ENCODE data around the gene ATP7A.

ATP7A gene

GRCh38 chrX:77969538-77969937 lies 59.0 kb downstream of the ATP7A start, which contains the start of gene PGAM4:
Gene PGAM4 (minus strand): TSS chrX:77969638. CDS start chrX:77969638, 0 bp downstream.
- DNase-seq (ENCODE audit: low spot score) = no peak
- TF ChIP-seq CTCF (IDR thresholded peaks at IDR 0.05; ENCODE audit: extremely low read depth, insufficient read depth, missing control alignments) = no peak
- in situ Hi-C loops (cut with MboI; ENCODE audit: low pct_unique_long_range_greater_than_20kb, low sequenced_read_pairs, unreplicated experiment) = no loop called here

GRCh38 chrX:77975755-77976154 lies 65.3 kb downstream of the ATP7A start:
- in situ Hi-C loops (cut with MboI; ENCODE audit: low pct_unique_long_range_greater_than_20kb, low sequenced_read_pairs, unreplicated experiment) = no loop called here
- no peak for TF ChIP-seq CTCF (IDR thresholded peaks at IDR 0.05; ENCODE audit: extremely low read depth, insufficient read depth, missing control alignments)
- no peak for DNase-seq (ENCODE audit: low spot score)

GRCh38 chrX:77977095-77977494 lies 66.6 kb downstream of the ATP7A start:
- in situ Hi-C loops (cut with MboI; ENCODE audit: low pct_unique_long_range_greater_than_20kb, low sequenced_read_pairs, unreplicated experiment) = no loop called here
- TF ChIP-seq CTCF (IDR thresholded peaks at IDR 0.05; ENCODE audit: extremely low read depth, insufficient read depth, missing control alignments) = no peak
- DNase-seq (ENCODE audit: low spot score) = no peak

GRCh38 chrX:77977518-77977917 lies 67.0 kb downstream of the ATP7A start:
- no peak for TF ChIP-seq CTCF (IDR thresholded peaks at IDR 0.05; ENCODE audit: extremely low read depth, insufficient read depth, missing control alignments)
- DNase-seq (ENCODE audit: low spot score) = no peak
- in situ Hi-C loops (cut with MboI; ENCODE audit: low pct_unique_long_range_greater_than_20kb, low sequenced_read_pairs, unreplicated experiment) = no loop called here

- DNase-seq (ENCODE audit: low spot score) = no peak
- in situ Hi-C loops (cut with MboI; ENCODE audit: low pct_unique_long_range_greater_than_20kb, low sequenced_read_pairs, unreplicated experiment) = no loop called here
- TF ChIP-seq CTCF (IDR thresholded peaks at IDR 0.05; ENCODE audit: extremely low read depth, insufficient read depth, missing control alignments) = no peak
These were observed 69.4 kb downstream of the ATP7A start for GRCh38 chrX:77979870-77980269.

GRCh38 chrX:78011846-78012245 lies 101.4 kb downstream of the ATP7A start:
- DNase-seq (ENCODE audit: low spot score) = no peak
- TF ChIP-seq CTCF (IDR thresholded peaks at IDR 0.05; ENCODE audit: extremely low read depth, insufficient read depth, missing control alignments) = no peak
- in situ Hi-C loops (cut with MboI; ENCODE audit: low pct_unique_long_range_greater_than_20kb, low sequenced_read_pairs, unreplicated experiment) = no loop called here

Measured in GM13977 (cell line).